HG03457 (cell line): Measurements from ENCODE around the gene B4GALNT3.

Experiments
- ATAC-seq: cut with Tn5 transposase; IDR thresholded peaks from one replicate; pipeline ENCODE4 v1.9.1; 2021; ENCODE audit warnings: moderate number of reproducible peaks; ENCODE audit not compliant: unreplicated experiment

B4GALNT3 gene

DNA sequence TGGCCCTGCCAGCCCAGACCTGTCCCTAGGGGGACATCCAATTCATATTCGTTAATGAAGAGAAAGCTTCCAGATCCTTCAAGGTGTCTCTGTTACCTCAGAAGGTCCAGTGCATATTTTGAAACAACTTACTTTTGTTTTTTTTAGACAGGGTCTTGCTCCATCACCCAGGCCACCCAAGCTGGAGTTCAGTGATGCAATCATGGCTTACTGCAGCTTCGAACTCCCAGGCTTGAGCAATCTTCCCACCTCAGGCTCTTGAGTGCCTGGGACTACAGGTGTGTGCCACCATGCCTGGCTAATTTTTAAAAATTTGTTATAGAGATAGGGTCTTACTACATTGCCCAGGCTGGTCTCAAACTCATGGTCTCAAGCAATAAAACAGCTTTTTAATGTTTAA is 48.4 kb downstream of the B4GALNT3 start:
- no peak for ATAC-seq

DNA sequence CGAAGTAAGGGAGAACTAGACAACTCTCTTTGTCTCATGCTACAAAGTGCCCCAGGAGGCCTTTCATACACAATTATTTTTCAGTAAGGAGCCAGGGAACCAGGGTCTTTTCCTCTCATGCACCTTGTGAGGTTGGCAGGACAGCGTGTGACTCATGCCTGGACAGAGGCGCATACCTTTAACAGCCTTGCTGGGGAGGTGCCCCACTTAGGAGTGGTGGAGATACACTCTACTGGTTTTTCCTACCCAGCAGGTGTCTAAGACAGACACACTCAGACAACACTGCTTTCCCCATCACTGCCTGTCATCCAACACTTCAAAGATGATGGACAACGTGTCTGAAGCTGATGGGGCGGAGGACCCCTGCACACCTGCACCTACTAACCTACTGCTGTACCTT is 49.1 kb downstream of the B4GALNT3 start:
- no peak for ATAC-seq

DNA sequence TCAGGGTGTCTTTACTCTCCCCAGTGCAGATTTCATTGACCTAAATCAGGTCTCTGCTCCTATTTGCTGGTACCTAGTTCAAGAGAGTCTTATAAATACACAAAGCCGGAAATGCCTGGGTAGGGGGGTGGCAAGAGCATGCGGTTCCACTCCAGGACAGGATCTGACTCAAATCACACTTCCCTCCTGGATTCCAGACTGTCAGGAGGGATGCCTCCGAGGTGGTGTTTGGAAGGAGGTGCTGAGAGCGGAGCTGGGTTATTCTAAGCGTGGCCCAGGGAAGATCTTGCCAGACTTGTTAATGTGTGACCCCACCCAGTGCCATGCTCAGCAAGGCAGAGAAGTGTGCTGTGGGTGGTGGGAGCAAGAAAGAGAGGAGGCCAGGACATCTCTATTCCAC is 49.8 kb downstream of the B4GALNT3 start:
- no peak for ATAC-seq

DNA sequence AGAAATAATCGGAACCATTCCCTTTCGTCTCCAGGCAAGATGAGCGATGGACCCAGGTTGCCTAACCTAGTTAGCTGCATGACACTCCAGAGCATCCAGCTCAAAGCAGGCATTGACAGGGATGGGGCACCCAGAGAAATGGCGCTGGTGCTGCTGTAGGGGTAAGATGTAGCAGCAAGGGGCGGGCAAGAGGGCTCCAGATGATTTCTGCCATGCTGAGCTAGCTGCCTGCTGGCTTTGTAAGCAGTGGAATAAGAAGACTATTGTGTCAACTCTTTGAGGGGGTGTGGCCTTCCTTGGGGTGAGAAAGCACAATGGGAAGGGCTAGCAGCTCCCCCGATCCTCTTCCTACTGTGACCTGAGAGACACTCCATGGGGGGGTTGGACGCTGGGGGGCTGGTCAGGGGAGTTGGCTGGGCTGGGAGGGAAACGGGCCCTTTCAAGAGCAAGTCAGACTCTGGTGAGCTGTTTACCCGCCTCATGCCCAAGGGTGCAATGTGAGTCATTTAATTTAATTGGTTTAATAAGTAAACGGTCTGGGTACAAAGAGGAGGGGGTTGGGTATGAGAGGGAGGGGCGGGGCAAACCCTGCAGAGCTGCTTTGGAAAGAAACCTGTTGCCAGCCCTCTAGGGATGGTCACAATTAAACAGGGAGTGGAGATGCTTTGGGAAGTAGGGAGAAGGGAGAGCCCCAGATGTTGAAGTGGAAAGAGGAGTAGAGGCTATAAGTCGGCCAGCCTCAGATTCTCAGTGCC is 50.5 kb downstream of the B4GALNT3 start:
- no peak for ATAC-seq

DNA sequence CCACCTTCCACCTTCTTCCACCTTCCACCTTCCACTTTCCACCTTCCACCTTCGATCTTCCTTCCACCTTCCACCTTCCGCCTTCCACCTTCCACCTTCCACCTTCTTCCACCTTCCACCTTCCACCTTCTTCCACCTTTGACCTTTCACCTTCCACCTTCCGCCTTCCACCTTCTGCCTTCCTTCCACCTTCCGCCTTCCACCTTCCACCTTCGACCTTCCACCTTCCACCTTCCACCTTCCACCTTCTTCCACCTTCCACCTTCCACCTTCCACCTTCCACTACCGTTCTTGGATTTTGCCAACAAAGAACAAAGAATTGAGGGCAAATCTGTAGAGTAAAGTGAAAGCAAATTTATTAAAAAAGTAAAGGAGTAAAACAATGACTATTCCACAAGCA is 53.2 kb downstream of the B4GALNT3 start:
- no peak for ATAC-seq

DNA sequence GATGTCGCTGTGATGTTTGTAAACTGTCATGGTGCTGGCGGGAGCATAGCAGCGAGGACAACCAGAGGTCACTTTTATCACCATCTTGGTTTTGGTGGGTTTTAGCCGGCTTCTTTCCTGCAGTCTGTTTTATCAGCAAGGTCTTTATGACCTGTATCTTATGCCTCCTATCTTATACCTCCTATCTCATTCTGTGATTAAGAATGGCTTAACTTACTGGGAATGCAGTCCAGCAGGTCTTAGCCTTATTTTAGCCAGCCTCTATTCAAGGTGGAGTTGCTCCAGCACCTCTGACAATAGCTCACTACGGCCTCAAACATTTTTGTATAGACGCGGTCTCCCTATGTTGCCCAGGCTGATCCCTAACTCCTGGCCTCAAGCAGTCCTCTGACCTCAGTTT is 53.7 kb downstream of the B4GALNT3 start:
- no peak for ATAC-seq

DNA sequence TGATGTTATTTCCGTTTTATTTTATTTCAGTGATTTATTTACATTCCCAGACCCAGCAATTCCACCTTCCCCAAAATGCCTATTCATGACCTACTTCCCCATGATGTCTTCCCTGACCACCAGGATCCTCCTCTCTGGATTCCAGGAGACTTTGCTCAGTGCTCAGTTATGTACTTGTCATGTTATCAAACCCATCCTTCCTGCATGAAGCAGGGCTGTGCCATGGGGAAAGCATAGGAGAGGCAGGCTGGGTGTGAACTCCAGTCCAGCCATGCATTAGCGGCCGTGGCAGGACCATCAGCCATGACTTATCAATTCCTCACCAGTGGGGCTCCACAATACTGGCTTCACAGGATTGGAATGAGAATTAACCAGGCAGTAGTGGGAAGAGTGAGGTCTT is 57.8 kb downstream of the B4GALNT3 start:
- no peak for ATAC-seq

DNA sequence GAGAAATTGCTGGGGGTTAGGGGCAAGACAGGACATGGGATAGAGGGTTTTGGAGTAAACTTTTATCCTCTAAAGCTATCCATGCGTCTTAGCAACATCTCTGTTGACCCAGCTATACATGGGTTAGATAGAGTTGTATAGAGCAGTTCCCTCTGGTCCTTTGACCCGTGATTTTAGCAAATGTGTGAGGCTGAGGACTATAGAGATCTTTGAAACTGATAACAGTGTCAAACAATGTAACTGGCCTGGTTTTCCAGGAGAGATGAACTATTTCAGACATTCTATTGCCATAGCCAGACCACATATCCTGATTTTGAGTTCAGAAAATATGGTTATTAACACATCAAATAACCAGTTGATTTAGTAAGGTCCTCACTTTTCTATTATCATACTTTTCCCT is 60.4 kb downstream of the B4GALNT3 start:
- ATAC-seq, result no peak

DNA sequence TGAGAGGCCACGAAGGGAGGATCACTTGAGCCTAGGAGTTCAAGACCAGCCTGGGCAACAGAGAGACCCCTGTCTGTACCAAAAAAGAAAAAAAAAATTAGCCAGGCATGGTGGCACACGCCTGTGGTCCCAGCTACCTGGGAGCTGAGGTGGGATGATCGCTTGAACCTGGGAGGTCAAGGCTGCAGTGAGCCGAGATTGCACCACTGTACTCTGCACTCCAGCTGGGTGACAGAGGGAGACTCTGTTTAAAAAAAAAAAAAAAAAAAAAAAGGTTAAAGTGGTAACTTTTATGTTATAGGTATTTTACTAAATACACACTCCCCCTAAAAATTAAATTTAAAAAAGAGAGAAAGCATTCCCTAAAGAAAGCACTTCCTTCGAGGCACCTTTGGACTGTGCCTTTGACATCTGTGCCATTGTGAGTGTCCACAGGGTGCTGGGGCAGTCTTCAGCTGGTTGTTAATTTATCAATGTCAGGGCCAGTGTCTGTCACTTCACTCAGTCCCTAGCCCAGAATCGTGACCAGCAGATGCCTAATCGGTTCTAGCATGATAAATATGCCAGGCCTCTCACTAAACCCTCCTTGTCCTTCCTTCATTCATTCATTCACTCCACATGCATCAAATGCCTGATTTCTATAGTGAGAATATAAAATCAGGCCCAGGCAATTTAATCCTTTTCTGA is 63.1 kb downstream of the B4GALNT3 start:
- no peak for ATAC-seq

DNA sequence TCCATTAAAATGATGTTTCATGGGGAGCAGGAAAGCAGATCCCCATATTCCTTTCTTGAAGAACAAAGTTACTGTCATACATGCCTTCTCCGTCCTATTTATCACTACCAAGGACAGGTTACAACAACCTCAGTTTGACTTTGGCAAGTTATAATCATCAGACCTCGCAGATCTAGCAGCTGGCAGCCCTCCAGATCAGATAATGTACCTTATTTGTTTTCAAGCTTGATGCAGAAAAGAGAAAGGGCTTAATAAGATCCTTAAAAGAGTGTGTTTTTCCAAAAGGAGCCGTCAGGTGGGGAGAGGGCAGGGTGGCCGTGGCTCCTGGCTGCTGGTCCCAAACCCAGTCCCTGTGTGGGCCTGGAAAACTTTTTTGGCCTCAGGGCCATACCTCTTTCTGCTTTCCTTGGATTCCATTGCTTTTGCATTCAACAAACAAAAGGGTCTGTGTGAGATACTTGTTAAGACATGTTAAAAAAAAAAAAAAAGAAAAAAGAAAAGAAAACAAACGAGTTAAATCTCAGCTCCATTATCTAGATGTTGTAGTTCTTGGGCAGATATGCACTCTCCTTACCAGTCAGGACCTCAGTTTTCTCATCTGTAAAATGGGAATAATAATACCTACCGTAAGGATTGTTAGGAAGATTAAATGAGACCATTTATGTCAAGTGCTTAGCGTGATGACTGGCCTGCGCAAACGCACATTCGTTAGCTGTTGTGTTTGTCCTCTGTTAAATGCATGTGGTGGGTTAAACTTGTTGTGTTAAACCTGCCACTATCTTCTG is 64.6 kb downstream of the B4GALNT3 start:
- no peak for ATAC-seq

DNA sequence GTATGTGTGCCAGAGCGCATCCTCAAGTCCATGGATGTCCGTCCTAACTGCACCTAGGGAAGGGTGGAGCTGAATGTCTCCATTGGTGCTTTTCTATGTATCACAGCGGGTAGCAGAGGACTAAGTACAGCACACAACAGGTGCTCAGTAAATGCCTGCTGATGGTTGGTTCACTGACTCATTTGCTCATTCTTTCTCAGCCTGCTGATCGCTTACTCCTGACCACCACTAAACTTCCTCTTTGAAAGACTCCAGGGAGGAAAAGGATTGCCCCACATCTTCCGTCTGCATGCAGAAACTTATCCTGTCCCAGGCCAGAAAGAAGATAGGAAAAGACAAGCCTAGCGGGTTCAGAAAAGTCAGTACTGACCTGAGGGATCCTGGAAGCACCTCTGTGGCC is 66.3 kb downstream of the B4GALNT3 start:
- ATAC-seq, result no peak

DNA sequence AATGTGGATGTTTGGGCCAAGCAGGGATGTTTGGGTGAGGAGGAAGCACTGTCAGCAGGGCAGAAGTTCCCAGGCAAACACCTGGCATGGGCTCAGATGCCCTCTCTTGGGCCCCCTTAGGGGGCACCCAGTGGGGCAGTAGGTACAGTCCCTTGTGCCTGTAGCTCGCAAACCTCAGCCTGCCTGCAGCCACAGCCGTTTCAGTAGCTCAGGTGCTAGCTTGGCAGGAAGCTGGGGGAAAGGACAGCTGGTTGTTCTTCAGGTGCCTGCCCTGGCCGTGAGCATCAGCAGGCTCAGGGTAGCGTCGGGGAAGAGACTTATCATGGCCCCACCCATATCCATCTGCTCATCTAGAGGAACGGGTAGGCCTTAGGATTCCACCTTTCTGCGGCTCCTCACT is 67.5 kb downstream of the B4GALNT3 start:
- ATAC-seq, result no peak

DNA sequence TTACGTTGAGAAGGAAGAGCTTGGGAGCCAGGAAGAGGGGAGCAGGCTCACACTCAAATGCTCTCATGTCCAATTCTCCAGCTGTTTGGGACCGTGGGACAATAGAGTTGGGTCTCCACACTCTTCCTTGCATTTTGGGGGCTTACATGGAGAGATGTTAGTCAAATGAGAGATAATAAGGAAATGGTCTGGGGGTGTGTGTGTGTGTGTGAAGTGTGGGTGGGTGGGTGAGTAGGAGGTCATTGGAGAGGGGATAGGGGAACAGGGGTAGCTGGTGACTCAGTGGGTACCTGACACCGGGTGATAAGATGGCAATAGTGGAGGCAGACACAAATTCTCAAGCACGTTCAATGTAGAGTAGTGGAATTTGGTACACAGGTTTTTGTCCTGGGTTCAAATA is 68.0 kb downstream of the B4GALNT3 start:
- ATAC-seq, result no peak

DNA sequence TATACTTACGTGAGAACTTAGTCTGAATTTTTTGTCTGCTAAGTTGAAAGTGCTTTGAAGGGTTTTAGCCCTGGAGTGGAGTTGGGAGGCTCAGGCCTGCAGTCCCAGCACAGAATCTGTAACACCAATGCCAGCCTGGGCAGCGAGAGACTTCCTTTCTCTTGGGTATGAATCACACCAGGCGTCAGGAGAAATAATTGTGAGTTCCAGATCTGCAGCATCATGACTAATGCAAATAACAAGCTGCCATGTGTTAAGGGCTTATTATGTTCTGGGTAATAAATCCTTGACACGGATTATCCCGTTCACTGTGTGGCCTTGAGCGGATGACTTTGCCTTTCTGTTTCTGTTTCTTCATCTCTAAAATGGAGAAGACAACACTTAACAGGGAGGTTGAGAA is 70.6 kb downstream of the B4GALNT3 start:
- no peak for ATAC-seq

DNA sequence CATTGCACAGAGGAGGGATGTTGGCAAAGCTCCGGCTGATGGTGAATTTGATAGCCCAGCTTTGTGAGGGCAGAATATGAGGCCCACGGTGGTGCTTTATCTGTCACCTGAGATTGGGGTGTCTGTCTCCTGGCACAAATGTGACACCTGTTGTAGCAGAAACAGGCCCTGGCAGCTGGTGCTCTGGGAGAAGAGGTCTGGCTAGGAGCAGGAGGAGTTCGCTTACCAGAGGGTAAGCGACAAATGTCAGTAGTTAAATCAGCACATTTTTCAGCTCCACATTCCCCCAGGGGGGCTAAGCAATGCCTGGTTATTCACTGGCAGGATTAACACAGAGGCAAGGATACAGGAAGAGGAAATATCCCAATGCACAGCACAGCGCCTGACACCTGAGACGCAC is 71.1 kb downstream of the B4GALNT3 start:
- no peak for ATAC-seq

DNA sequence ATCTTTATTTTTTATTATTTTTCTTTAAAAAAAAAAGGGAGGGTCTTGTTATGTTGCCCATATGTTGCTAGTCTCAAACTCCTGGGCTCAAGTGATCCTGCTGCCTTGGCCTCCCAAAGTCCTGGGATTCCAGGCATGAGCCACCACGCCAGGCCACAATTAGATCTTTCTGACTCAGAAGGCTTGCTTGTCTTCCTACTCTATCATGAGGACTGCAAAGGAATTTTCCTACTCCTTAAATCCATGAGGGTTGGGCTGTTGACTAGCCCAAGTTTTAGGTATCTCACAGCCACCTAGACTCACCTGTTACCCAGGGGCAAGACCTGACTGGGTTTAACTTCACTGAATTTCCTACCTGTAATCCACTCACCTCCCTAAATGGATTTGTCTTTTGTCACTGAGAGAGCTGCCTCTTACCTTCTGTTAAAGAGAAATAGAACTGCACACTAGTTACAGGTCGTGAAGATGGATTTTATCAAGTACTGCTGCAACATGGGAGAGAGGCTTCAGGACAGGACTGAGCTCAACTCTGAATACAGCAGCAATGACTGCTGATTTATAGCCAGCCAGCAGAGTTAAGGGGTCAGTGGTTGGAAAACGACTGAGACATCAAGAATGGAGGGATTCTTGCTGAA is 72.3 kb downstream of the B4GALNT3 start:
- no peak for ATAC-seq

DNA sequence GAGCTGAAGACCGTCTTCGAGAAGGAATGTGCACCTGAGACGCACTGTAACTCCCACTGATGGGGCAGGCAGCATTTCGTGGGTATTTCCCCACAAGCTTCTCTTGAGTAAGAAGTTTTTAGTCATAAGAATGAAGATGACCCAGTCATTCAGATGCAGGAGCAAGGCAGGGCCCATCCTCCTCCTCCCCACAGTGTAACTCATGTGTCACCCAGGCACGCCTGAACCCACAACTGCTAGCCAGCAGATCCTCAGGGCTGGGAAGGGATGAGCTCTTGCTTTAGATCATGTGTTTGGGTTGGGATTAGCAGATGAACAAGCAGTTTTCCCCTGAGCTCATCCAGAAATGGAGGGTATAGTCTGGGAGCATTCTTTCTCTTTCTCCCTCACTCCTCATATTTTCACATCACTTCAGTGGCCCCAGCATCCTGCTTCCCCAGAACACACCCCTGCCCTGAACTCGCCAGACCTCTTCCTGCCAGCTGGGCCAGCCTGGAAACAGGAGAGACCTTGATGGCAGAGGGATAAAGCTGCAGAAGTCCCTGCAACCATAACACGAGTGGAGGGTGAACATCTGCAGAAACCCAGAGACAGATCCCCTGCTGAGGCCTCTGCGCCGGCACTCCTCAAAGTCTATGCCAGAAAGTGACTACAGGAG is 73.3 kb downstream of the B4GALNT3 start:
- ATAC-seq, result no peak

DNA sequence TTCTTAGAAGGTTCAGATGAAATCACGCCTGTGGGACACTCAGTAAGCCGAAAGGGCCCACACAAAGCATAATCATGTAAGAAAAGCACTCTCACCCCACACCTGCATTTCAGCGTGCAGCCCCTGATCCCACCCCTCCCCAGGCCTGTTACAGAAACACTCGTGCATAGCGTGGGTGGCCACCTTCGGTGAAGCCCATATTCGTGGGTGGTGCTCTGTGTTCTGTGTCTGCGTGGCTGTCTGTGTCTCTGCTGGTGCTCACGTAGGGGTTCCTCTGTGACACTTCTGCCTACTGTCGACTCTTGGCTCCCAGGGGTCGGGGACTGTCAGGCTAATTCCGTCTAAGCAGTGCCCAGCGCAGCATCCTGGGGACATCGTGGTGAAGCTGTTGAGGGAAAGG is 74.0 kb downstream of the B4GALNT3 start:
- ATAC-seq, result no peak

DNA sequence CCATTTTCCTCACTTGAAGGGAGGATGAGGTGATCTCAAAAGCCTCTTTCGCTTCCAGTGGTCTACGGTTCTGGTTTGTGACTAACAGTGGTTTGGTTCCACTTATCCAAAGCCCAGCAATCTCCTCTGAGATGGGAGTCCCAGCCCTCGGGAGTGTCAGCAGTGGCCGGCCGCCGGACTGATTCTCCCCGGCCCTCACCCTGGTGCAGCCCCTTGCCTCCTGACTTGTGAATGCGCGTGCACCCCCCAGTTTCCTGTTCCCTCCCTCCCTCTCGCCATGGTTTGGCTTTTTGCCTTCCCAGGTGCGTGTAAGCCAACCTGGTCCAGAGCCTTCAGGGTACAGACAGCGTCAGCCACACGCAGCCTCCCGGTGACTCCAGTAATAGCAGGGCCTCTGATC is 74.5 kb downstream of the B4GALNT3 start:
- no peak for ATAC-seq

DNA sequence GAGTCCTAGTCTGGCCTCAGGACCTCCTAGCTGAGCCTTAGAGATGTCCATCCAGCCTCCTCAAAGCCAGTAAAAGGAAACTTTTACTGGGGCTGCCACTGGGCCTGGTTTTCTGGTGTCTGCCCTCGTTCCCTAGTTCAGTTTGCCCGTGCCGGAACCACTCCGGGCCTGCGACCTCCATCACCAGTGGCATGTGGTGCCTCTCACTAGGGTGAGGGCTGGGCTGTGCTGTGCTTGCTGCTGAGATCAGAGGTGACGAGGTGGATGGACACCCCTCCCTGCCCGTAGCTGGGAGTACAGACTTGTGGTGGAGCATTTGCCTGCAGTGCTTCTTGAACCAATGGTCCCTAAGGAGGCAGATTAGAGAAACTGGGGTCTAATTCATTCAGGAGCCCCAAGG is 75.7 kb downstream of the B4GALNT3 start:
- ATAC-seq, result no peak

DNA sequence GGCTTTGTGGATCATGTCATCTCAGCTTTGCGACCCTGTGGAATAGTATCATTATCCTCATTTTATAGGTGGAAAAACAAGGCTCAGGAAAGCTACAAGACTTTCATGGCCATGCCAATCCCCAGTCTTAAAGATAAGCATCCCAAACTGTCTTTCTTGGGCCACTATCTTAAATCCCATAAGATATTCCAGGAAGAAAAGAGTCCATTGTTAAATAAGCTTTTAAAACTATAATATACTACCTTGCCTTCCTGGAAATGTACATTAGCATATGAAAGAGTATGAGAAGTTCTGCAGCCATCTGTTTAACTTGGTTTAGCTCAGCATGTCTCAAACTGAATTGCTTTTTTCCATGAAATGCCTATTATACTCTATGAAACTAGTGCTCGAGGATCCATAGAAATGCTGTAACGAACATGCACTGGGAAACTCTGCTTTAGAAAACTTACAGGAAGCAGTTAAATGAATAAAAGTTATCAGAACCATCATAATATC is 77.1 kb downstream of the B4GALNT3 start:
- ATAC-seq, result no peak
